DMS 273 (cell line): ENCODE measurements around the gene CYP2C19.
"Not testable (repeated sequence)": the region's sequence is repeated elsewhere in the genome, so short reads cannot be mapped to it uniquely, and the experiment has no call there.

Experiments
- DNase-seq: peaks from one replicate; lab custom pipeline; 2025; ENCODE audit not compliant: unreplicated experiment; lab: John Stamatoyannopoulos, UW

Gene CYP2C19

DNA sequence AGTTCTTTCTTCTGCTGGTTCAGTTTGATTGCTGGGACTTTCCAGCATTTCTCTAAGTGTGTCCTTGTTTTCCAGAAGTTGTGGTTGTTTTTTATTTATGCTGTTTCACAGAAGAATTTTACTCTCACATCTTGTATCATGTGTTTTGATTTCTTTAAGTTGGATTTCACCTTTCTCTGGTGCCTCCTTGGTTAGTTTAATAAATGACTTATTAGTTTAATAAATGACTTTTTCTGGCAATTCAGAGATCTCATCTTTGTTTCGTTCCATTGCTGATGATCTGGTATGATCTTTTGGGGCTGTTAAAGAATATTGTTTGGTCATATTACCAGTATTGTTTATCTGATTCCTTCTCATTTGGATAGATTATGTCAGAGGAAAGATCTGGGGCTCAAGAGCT, 116.2 kb downstream of the CYP2C19 start:
- no peak for DNase-seq

DNA sequence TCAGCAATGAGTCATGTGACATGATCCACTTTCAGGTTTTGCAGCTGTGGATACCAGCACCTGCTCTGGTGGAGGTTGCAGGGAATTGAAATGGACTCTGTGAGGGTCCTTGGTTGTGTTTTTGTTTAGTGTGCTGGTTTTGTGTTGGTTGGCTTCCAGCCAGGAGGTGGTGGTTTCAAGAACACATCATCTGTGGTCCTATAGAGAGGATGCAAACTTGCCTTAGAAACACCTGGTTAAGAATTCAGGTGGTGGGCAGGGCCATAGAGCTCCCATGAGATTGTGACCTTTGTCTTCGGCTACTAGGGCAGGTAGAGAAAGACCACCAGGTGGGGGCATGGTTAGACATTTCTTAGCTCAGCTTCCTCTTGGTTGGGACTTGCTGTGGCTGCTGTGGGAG, 116.7 kb downstream of the CYP2C19 start:
- DNase-seq: no peak

DNA sequence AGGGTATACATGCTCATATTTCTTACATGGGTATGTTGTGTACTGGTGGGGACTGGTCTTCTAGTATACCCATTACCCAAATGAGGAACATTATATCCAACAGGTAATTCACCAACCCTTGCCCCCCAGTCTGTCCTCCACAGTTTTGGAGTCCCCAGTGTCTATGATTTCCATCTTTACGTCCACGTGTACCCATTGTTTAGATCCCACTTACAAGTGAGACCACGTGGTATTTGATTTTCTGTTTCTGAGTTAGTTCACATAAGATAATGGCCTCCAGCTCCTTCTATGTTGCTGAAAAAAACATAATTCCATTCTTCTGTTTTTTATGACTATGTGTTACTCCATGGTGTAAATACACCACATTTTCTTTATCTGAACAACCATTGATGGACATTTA, 126.6 kb downstream of the CYP2C19 start:
- no peak for DNase-seq

- no peak for DNase-seq
Measured at GRCh38 chr10:94890264-94891022, 128.0 kb downstream of the CYP2C19 start.

DNA sequence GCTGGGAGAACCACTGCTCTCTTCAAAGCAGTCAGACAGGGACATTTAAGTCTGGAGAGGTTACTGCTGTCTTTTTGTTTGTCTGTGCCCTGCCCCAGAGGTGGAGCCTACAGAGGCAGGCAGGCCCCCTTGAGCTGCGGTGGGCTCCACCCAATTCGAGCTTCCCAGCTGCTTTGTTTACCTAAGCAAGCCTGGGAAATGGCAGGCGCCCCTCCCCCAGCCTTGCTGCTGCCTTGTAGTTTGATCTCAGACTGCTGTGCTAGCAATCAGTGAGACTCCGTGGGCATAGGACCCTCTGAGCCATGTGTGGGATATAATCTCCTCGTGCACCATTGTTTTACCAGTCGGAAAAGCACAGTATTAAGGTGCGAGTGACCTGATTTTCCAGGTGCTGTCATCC, 135.9 kb downstream of the CYP2C19 start:
- DNase-seq: not testable (repeated sequence)

- DNase-seq: no peak
Measured at GRCh38 chr10:94902080-94902479, 139.6 kb downstream of the CYP2C19 start.

DNA sequence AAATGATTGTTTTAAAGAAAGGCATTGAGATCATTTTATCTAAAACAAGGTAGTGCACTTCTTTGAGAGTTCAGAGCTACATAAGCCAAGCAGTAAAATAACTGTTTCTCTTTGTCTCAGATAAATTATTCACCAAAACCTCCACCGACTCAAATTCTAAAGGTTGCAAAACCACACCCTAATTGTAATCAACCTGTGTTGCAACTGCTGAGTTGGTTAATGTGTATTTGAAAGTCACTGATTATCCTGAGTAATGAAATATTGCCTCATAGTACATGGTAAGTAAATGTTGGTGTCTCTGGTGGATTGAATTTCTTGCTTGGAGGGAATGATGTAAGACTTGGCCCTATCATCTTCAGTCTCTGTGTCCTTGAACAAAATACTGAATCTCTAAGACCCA, 140.1 kb downstream of the CYP2C19 start:
- no peak for DNase-seq
